ENCODE measurements around the gene POLR2E.

POLR2E gene

GRCh38 chr19:1110809-1111640, 15.8 kb upstream of the POLR2E start:
- DNase-seq (ENCODE audit: low spot score), result no peak

GRCh38 chr19:1109697-1110671, 14.8 kb upstream of the POLR2E start:
- no peak for DNase-seq (ENCODE audit: low spot score)

- no peak for DNase-seq (ENCODE audit: low spot score)
Measured at GRCh38 chr19:1109032-1109551, 13.9 kb upstream of the POLR2E start.

GRCh38 chr19:1108291-1109031, 13.3 kb upstream of the POLR2E start:
- no peak for DNase-seq (ENCODE audit: low spot score)

GRCh38 chr19:1107661-1108261, 12.6 kb upstream of the POLR2E start:
- no peak for DNase-seq (ENCODE audit: low spot score)

GRCh38 chr19:1106841-1107660, 11.9 kb upstream of the POLR2E start:
- no peak for DNase-seq (ENCODE audit: low spot score)

- DNase-seq (ENCODE audit: low spot score), result no peak
Measured at GRCh38 chr19:1105873-1106840, 11.0 kb upstream of the POLR2E start.

GRCh38 chr19:1105008-1105872, 10.1 kb upstream of the POLR2E start:
- peak; percentile 69 for DNase-seq (ENCODE audit: low spot score)

GRCh38 chr19:1104311-1105007, 9.3 kb upstream of the POLR2E start:
- peak; percentile 90 for DNase-seq (ENCODE audit: low spot score)

- DNase-seq (ENCODE audit: low spot score), result peak; percentile 96
Measured at GRCh38 chr19:1103708-1104310, 8.6 kb upstream of the POLR2E start, which contains the start of gene GPX4. GPX4 (plus strand) TSS chr19:1103994; CDS start chr19:1104044, 50 bp downstream.

GRCh38 chr19:1103132-1103707, 8.0 kb upstream of the POLR2E start:
- DNase-seq (ENCODE audit: low spot score), result no peak

GRCh38 chr19:1102407-1103131, 7.4 kb upstream of the POLR2E start:
- no peak for DNase-seq (ENCODE audit: low spot score)

GRCh38 chr19:1101337-1101698, 6.1 kb upstream of the POLR2E start:
- no peak for DNase-seq (ENCODE audit: low spot score)

GRCh38 chr19:1098177-1099051, 3.2 kb upstream of the POLR2E start:
- no peak for DNase-seq (ENCODE audit: low spot score)

GRCh38 chr19:1097810-1098176, 2.6 kb upstream of the POLR2E start:
- no peak for DNase-seq (ENCODE audit: low spot score)
